ENCODE measurements around the gene PRRC2B.

The PRRC2B gene

GRCh38 chr9:131409458-131409992 is 15.6 kb downstream of the PRRC2B start:
- DNase-seq (ENCODE audit: low read depth), result no peak

- DNase-seq (ENCODE audit: low read depth), result no peak
Measured at GRCh38 chr9:131410044-131410491, 16.2 kb downstream of the PRRC2B start.

GRCh38 chr9:131411719-131412681 is 18.1 kb downstream of the PRRC2B start:
- no peak for DNase-seq (ENCODE audit: low read depth)

GRCh38 chr9:131416509-131416908 is 22.6 kb downstream of the PRRC2B start:
- DNase-seq (ENCODE audit: low read depth), result no peak

- no peak for DNase-seq (ENCODE audit: low read depth)
Measured at GRCh38 chr9:131417264-131418142, 23.6 kb downstream of the PRRC2B start.

GRCh38 chr9:131418143-131419025 is 24.5 kb downstream of the PRRC2B start:
- DNase-seq (ENCODE audit: low read depth), result no peak

- no peak for DNase-seq (ENCODE audit: low read depth)
Measured at GRCh38 chr9:131419026-131419614, 25.2 kb downstream of the PRRC2B start.

GRCh38 chr9:131419716-131420115 is 25.8 kb downstream of the PRRC2B start:
- no peak for DNase-seq (ENCODE audit: low read depth)

- no peak for DNase-seq (ENCODE audit: low read depth)
Measured at GRCh38 chr9:131420980-131421624, 27.2 kb downstream of the PRRC2B start.

- DNase-seq (ENCODE audit: low read depth), result no peak
Measured at GRCh38 chr9:131421691-131422090, 27.8 kb downstream of the PRRC2B start.

GRCh38 chr9:131422241-131422792 is 28.4 kb downstream of the PRRC2B start:
- DNase-seq (ENCODE audit: low read depth), result no peak

- DNase-seq (ENCODE audit: low read depth), result peak; percentile 87
Measured at GRCh38 chr9:131423171-131423581, 29.3 kb downstream of the PRRC2B start.

GRCh38 chr9:131426545-131426944 is 32.7 kb downstream of the PRRC2B start:
- DNase-seq (ENCODE audit: low read depth), result no peak

- DNase-seq (ENCODE audit: low read depth), result no peak
Measured at GRCh38 chr9:131429121-131430012, 35.5 kb downstream of the PRRC2B start.

GRCh38 chr9:131432050-131432449 is 38.2 kb downstream of the PRRC2B start:
- no peak for DNase-seq (ENCODE audit: low read depth)

GRCh38 chr9:131432597-131433301 is 38.9 kb downstream of the PRRC2B start:
- DNase-seq (ENCODE audit: low read depth), result peak; percentile 76

- DNase-seq (ENCODE audit: low read depth), result no peak
Measured at GRCh38 chr9:131433302-131433854, 39.5 kb downstream of the PRRC2B start.

- DNase-seq (ENCODE audit: low read depth), result no peak
Measured at GRCh38 chr9:131434673-131435072, 40.8 kb downstream of the PRRC2B start.

All from non-pigmented ciliary epithelial cell (primary cell).